Measurements from ENCODE around the gene CFAP299.

Gene CFAP299

GRCh38 chr4:80452768-80453167 lies 117.2 kb downstream of the CFAP299 start:
- no peak for DNase-seq

- DNase-seq, result no peak
Observed at GRCh38 chr4:80454040-80454439, 118.5 kb downstream of the CFAP299 start.

GRCh38 chr4:80454556-80454955 lies 119.0 kb downstream of the CFAP299 start:
- no peak for DNase-seq

GRCh38 chr4:80459918-80460473 lies 124.5 kb downstream of the CFAP299 start:
- no peak for DNase-seq

GRCh38 chr4:80461412-80461811 lies 125.9 kb downstream of the CFAP299 start:
- no peak for DNase-seq

- DNase-seq, result no peak
Observed at GRCh38 chr4:80462621-80463091, 127.1 kb downstream of the CFAP299 start.

- no peak for DNase-seq
Observed at GRCh38 chr4:80463509-80463908, 128.0 kb downstream of the CFAP299 start.

- DNase-seq, result no peak
Observed at GRCh38 chr4:80465238-80465637, 129.7 kb downstream of the CFAP299 start.

- no peak for DNase-seq
Observed at GRCh38 chr4:80465736-80466135, 130.2 kb downstream of the CFAP299 start.

GRCh38 chr4:80466618-80467017 lies 131.1 kb downstream of the CFAP299 start:
- DNase-seq, result no peak

GRCh38 chr4:80471756-80472155 lies 136.2 kb downstream of the CFAP299 start:
- DNase-seq, result peak; percentile 41

- no peak for DNase-seq
Observed at GRCh38 chr4:80475236-80475635, 139.7 kb downstream of the CFAP299 start.

- no peak for DNase-seq
Observed at GRCh38 chr4:80475798-80476197, 140.3 kb downstream of the CFAP299 start.

GRCh38 chr4:80484712-80485111 lies 149.2 kb downstream of the CFAP299 start:
- no peak for DNase-seq

GRCh38 chr4:80486603-80487002 lies 151.1 kb downstream of the CFAP299 start:
- DNase-seq, result no peak

- DNase-seq, result no peak
Observed at GRCh38 chr4:80489798-80490197, 154.3 kb downstream of the CFAP299 start.

GRCh38 chr4:80492761-80493160 lies 157.2 kb downstream of the CFAP299 start:
- DNase-seq, result no peak

GRCh38 chr4:80495865-80496264 lies 160.3 kb downstream of the CFAP299 start:
- no peak for DNase-seq

- DNase-seq, result no peak
Observed at GRCh38 chr4:80498725-80499124, 163.2 kb downstream of the CFAP299 start.

- no peak for DNase-seq
Observed at GRCh38 chr4:80500613-80501012, 165.1 kb downstream of the CFAP299 start.

- DNase-seq, result no peak
Observed at GRCh38 chr4:80507077-80507476, 171.5 kb downstream of the CFAP299 start.

GRCh38 chr4:80507507-80507906 lies 172.0 kb downstream of the CFAP299 start:
- no peak for DNase-seq

GRCh38 chr4:80515496-80515895 lies 180.0 kb downstream of the CFAP299 start:
- no peak for DNase-seq

- no peak for DNase-seq
Observed at GRCh38 chr4:80521438-80521837, 185.9 kb downstream of the CFAP299 start.

GRCh38 chr4:80526697-80527096 lies 191.2 kb downstream of the CFAP299 start:
- DNase-seq, result no peak

- DNase-seq, result no peak
Observed at GRCh38 chr4:80529026-80529425, 193.5 kb downstream of the CFAP299 start.

All from NCI-H2081 treated with DMSO at 0.1 percent for 48 hours (cell line).